Colonic mucosa (tissue), 4 donors: Measurements from ENCODE around the gene MBD3L2B. TPM values are rescaled to one million over a fixed set of nuclear protein-coding genes. Genes with fewer than 3 reads are reported as not detected.

ENCODE experiments used
- DNase-seq: peaks from one replicate; pipeline ENCODE4 v3.0.0-alpha.2; 2020
- H3K27ac ChIP-seq: fragments of 200-600 bp; one replicate; pipeline ENCODE4 v1.8.0; 2021
- H3K27me3 ChIP-seq: fragments of 200-600 bp; one replicate; pipeline ENCODE4 v1.8.0; 2021
- H3K36me3 ChIP-seq: fragments of 200-600 bp; one replicate; pipeline ENCODE4 v1.8.0; 2021
- H3K4me1 ChIP-seq: fragments of 200-600 bp; one replicate; pipeline ENCODE4 v1.8.0; 2021; ENCODE audit warnings: mild to moderate bottlenecking
- H3K4me3 ChIP-seq: fragments of 200-600 bp; one replicate; pipeline ENCODE4 v1.8.0; 2021
- H3K9ac ChIP-seq, 2 donors: one replicate each; pipeline ENCODE4 v1.7.0; 2013; ENCODE audit warnings: control low read depth in 2 of 2, low read depth in 2 of 2, low read length in 2 of 2
- H3K9me3 ChIP-seq: fragments of 200-600 bp; one replicate; pipeline ENCODE4 v1.8.0; 2021
- CTCF ChIP-seq: fragments of 200-600 bp; IDR thresholded peaks from one replicate; pipeline ENCODE4 v1.8.0; 2022; ENCODE audit warnings: antibody characterized with exemption, mild to moderate bottlenecking
- intact Hi-C: fragments of 100-400 bp; cut with DNase I; formaldehyde crosslinking; loops from one replicate; pipeline ENCODE4 v1.14.1; 2022
- total RNA-seq, 2 donors: library from RNA; stranded (reverse); fragmentation: NEBNext Ultra II Directional in 1 of 2; extraction: Animal tissue kit (Norgen Biotek cat#: 25700) in 1 of 2; gene quantifications; one replicate each; pipeline ENCODE4 v1.2.1, GENCODE V29; 2021
- donor health status: healthy.
- donor health status: DM: no; HTN: no; CAD: no.
- donor health status: DM: no; HTN: no; CAD: no.

The MBD3L2B gene
- total RNA-seq, 2 donors from 2014 or later, result not detected

DNA sequence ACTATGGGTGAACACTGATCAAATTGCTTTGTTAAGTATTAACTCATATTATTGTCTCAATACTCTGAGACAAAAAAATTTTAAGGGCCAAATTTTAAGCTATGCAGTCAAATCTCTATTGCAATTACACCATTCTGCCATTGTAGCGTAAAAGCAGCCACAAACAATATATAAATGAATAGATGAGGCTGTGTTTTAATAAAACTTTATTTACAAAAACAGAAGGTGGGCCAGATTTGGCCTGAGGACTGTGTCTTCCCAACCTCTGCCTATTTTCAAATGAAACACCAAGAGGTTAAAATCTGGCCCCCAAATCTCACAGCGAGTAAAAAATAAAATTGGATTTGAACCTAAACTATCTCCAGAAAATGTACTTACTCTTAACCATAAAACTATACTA is 51.7 kb downstream of the MBD3L2B start:
- no peaks in the 10 kb centered on the region for H3K27me3 ChIP-seq
- no peak for TF ChIP-seq CTCF
- H3K4me3 ChIP-seq, result no peak overlapping the region
- H3K36me3 ChIP-seq, result no peaks in the 10 kb centered on the region
- no peaks in the 10 kb centered on the region for H3K9me3 ChIP-seq
- no peak for DNase-seq
- no peak overlapping the region for H3K27ac ChIP-seq
- H3K4me1 ChIP-seq, result no peaks in the 10 kb centered on the region
- intact Hi-C loops, result no loop called here
- H3K9ac ChIP-seq, result no peak overlapping the region

Other genes starting within 250 kb of the MBD3L2B start
- 1 to 10 TPM; 5.7 to 6.0 TPM for gene VAV1, start 248.7 kb downstream of the MBD3L2B start, total RNA-seq
- gene ADGRE1, start 133.9 kb downstream of the MBD3L2B start, total RNA-seq, result under 1 TPM; 0.15 to 0.85 TPM
- not detected for gene MBD3L5, start 9.1 kb upstream of the MBD3L2B start, total RNA-seq
- gene MBD3L4, start 18.7 kb upstream of the MBD3L2B start, total RNA-seq, result not detected
- gene MBD3L2, start 27.9 kb upstream of the MBD3L2B start, total RNA-seq, result not detected
- gene MBD3L3, start 37.2 kb upstream of the MBD3L2B start, total RNA-seq, result not detected
- gene ZNF557, start 48.3 kb upstream of the MBD3L2B start, total RNA-seq, result 1 to 10 TPM; 7.5 to 7.9 TPM